Spleen (tissue), 11 donors: Measurements from ENCODE around the gene GSE1. TPM values are rescaled to one million over a fixed set of nuclear protein-coding genes. Genes with fewer than 3 reads are reported as not detected.

ENCODE experiments used
- DNase-seq: peaks from one replicate; pipeline ENCODE4 v3.0.0-alpha.2; 2020
- H3K27ac ChIP-seq, 8 donors: fragments of 200-600 bp; sonication (generic) in 7 of 8; 1 replicate in 4 of 8; 2 replicates in 4 of 8; pipeline versions ENCODE4 v1.5.0 to v1.8.0; 2016 to 2021; ENCODE audit warnings: inconsistent platforms in 4 of 8, mild to moderate bottlenecking in 4 of 8, moderate library complexity in 1 of 8
- H3K27me3 ChIP-seq, 7 donors: fragments of 200-600 bp; sonication (generic) in 6 of 7; replicated peaks in 1 of 7; 1 replicate in 4 of 7; 2 replicates in 3 of 7; pipeline versions ENCODE4 v1.5.0 to v1.8.0; 2016 to 2021; ENCODE audit warnings: inconsistent platforms in 3 of 7, mild to moderate bottlenecking in 1 of 7
- H3K36me3 ChIP-seq, 6 donors: fragments of 200-600 bp; sonication (generic) in 5 of 6; 1 replicate in 4 of 6; 2 replicates in 2 of 6; pipeline versions ENCODE4 v1.5.0 to v1.8.0; 2016 to 2021; ENCODE audit warnings: inconsistent platforms in 2 of 6
- H3K4me1 ChIP-seq, 6 donors: fragments of 200-600 bp; sonication (generic) in 5 of 6; 1 replicate in 3 of 6; 2 replicates in 3 of 6; pipeline versions ENCODE4 v1.5.0 to v1.8.0; 2016 to 2021; ENCODE audit warnings: inconsistent platforms in 3 of 6
- H3K4me3 ChIP-seq, 8 donors: fragments of 200-600 bp; sonication (generic) in 7 of 8; 1 replicate in 4 of 8; 2 replicates in 4 of 8; pipeline versions ENCODE4 v1.5.0 to v1.8.0; 2016 to 2021; ENCODE audit warnings: inconsistent platforms in 4 of 8, mild to moderate bottlenecking in 4 of 8, moderate library complexity in 2 of 8
- H3K9me3 ChIP-seq, 8 donors: fragments of 200-600 bp; sonication (generic) in 7 of 8; 1 replicate in 4 of 8; 2 replicates in 4 of 8; pipeline versions ENCODE4 v1.5.0 to v1.8.0; 2016 to 2021; ENCODE audit warnings: inconsistent platforms in 4 of 8
- CTCF ChIP-seq, 11 experiments: fragments of 200-600 bp in 7 of 11; fragments of 450-650 bp in 4 of 11; sonication (generic) in 4 of 11; IDR thresholded peaks in 8 of 11; conservative IDR thresholded peaks in 3 of 11; 1 replicate in 7 of 11; 2 replicates in 4 of 11; pipeline versions ENCODE4 v1.4.0 to v1.8.0; 2016 to 2021; ENCODE audit warnings: antibody characterized with exemption in 11 of 11, inconsistent platforms in 4 of 11, mild to moderate bottlenecking in 1 of 11
- POLR2A ChIP-seq, 3 donors: fragments of 450-650 bp; IDR thresholded peaks; one replicate each; pipeline ENCODE4 v1.5.1; 2017; ENCODE audit warnings: antibody characterized with exemption in 3 of 3, mild to moderate bottlenecking in 1 of 3
- POLR2AphosphoS5 ChIP-seq, 3 donors: sonication (generic); formaldehyde crosslinking; IDR thresholded peaks; one replicate each; pipeline ENCODE4 v1.5.1; 2017; ENCODE audit warnings: antibody characterized with exemption in 3 of 3
- WGBS, 5 donors: extraction: QIAGEN DNeasy Blood & Tissue Kit in 3 of 5; methylation state at CpG; one replicate each; pipeline versions ENCODE4 v1.1.5 to v1.1.7; 2013 to 2018; 5-methylcytosine and 5-hydroxymethylcytosine counted together
- intact Hi-C: fragments of 100-400 bp; cut with DNase I; formaldehyde crosslinking; loops from one replicate; pipeline ENCODE4 v1.15.0; 2023; ENCODE audit warnings: low total_unique reads
- polyA plus RNA-seq, 3 donors: library from polyadenylated mRNA; stranded (reverse); fragments of 200-250 nt; gene quantifications; one replicate each; pipeline ENCODE4 v1.2.1, GENCODE V29; 2013
- total RNA-seq, 7 donors: library from RNA; depleted of rRNA in 3 of 7; stranded (reverse); fragments of >200 nt in 3 of 7; fragmentation: NEBNext Ultra II Directional in 4 of 7; extraction: Animal tissue kit (Norgen Biotek cat#: 25700) in 4 of 7; gene quantifications; one replicate each; pipeline versions ENCODE4 v1.1.0 to v1.2.1, GENCODE V29; 2016 to 2021
- donor health status: healthy with polysubstance abuse.
- donor health status: DM: no; HTN: no; CAD: no; lungs with moderate emphysema.
- donor health status: DM: no; HTN: no; CAD: no.
- donor health status: Bipolar disorder and iron deficiency.
- donor health status: healthy.
- donor health status: DM: no; HTN: no; CAD: no.
- donor health status: DM: yes; HTN: yes; CAD: no.

GSE1 gene
- total and polyA plus RNA-seq, 10 donors: 7.4 to 121 (median 86.3) TPM

GRCh38 chr16:85569615-85570212, 43.4 kb upstream of the GSE1 start:
- H3K4me3 ChIP-seq: peak overlapping the region in 6 of 8 donors; percentile 13 to 52 (median 16)

GRCh38 chr16:85570213-85570734, 42.8 kb upstream of the GSE1 start:
- Histone ChIP-seq H3K27ac (peak overlapping the region; percentile 60 to 89 (median 80)), H3K4me1 (peaks cover 60 to 100% (median 94%) of the 10 kb centered on the region in 6 donors)

More at GRCh38 chr16:85569615-85570212, 43.4 kb upstream of the GSE1 start:
- no peak for TF ChIP-seq CTCF (IDR thresholded peaks at IDR 0.05 in 8 of 11, conservative IDR thresholded peaks at IDR 0.05 in 3 of 11)
- TF ChIP-seq POLR2AphosphoS5 (IDR thresholded peaks at IDR 0.05): peak; percentile 50 to 67 (median 57)
- Histone ChIP-seq H3K36me3 (no peaks in the 10 kb centered on the region), H3K27me3 (no peaks in the 10 kb centered on the region), H3K27ac (peak overlapping the region; percentile 60 to 89 (median 80)), H3K9me3 (no peaks in the 10 kb centered on the region), H3K4me1 (peaks cover 55 to 100% (median 93%) of the 10 kb centered on the region in 6 donors)
- WGBS, 5 donors: 18 to 34% (median 22%) methylated on average over 15 to 20 of the region's 20 CpGs
- DNase-seq: peak; percentile 88
- intact Hi-C loops: no loop called here

GRCh38 chr16:85570735-85571562, 42.2 kb upstream of the GSE1 start:
- DNase-seq: peak; percentile 93
- Histone ChIP-seq H3K27me3 (no peaks in the 10 kb centered on the region), H3K4me3 (peak overlapping the region in 5 of 8 donors; percentile 13 to 52 (median 20)), H3K27ac (peak overlapping the region; percentile 44 to 89 (median 80)), H3K4me1 (peaks cover 60 to 100% (median 96%) of the 10 kb centered on the region in 6 donors), H3K9me3 (no peaks in the 10 kb centered on the region), H3K36me3 (peaks cover 0 to 3% (median 0%) of the 10 kb centered on the region in 6 donors)
- intact Hi-C loops: no loop called here
- TF ChIP-seq POLR2A (IDR thresholded peaks at IDR 0.05): no peak
- peak in 2 of 3 donors; percentile 5 to 55 for TF ChIP-seq POLR2AphosphoS5 (IDR thresholded peaks at IDR 0.05)
- no peak for TF ChIP-seq CTCF (IDR thresholded peaks at IDR 0.05 in 8 of 11, conservative IDR thresholded peaks at IDR 0.05 in 3 of 11)
- 26 to 42% (median 38%) methylated on average over 21 to 24 of the region's 24 CpGs for WGBS, 5 donors

More at GRCh38 chr16:85570213-85570734, 42.8 kb upstream of the GSE1 start:
- WGBS, 5 donors: 22 to 38% (median 27%) methylated on average over 6 to 13 of the region's 13 CpGs
- Histone ChIP-seq H3K27me3 (no peaks in the 10 kb centered on the region), H3K4me3 (peak overlapping the region in 6 of 8 donors; percentile 13 to 52 (median 16)), H3K9me3 (no peaks in the 10 kb centered on the region), H3K36me3 (peaks cover 0 to 3% (median 0%) of the 10 kb centered on the region in 6 donors)
- intact Hi-C loops: no loop called here
- TF ChIP-seq CTCF (IDR thresholded peaks at IDR 0.05 in 8 of 11, conservative IDR thresholded peaks at IDR 0.05 in 3 of 11): no peak
- no peak for TF ChIP-seq POLR2A (IDR thresholded peaks at IDR 0.05)
- TF ChIP-seq POLR2AphosphoS5 (IDR thresholded peaks at IDR 0.05): no peak
- no peak for DNase-seq

GRCh38 chr16:85571563-85571812, 41.6 kb upstream of the GSE1 start:
- H3K4me1 ChIP-seq: peaks cover 60 to 100% (median 96%) of the 10 kb centered on the region in 6 donors
- peak overlapping the region in 3 of 8 donors; percentile 3 to 52 (median 15) for H3K4me3 ChIP-seq

More at GRCh38 chr16:85571563-85571812, 41.6 kb upstream of the GSE1 start:
- Histone ChIP-seq H3K27me3 (no peaks in the 10 kb centered on the region), H3K27ac (peak overlapping the region; percentile 44 to 89 (median 80)), H3K36me3 (peaks cover 0 to 3% (median 0%) of the 10 kb centered on the region in 6 donors), H3K9me3 (no peaks in the 10 kb centered on the region)
- 30 to 40% (median 38%) methylated on average over 7 of the region's 7 CpGs for WGBS, 5 donors
- no peak for DNase-seq
- intact Hi-C loops: no loop called here
- peak in 1 of 3 donors; percentile 46 for TF ChIP-seq POLR2AphosphoS5 (IDR thresholded peaks at IDR 0.05)
- TF ChIP-seq POLR2A (IDR thresholded peaks at IDR 0.05): no peak
- no peak for TF ChIP-seq CTCF (IDR thresholded peaks at IDR 0.05 in 8 of 11, conservative IDR thresholded peaks at IDR 0.05 in 3 of 11)
